ENCODE measurements around the gene ACTA1.

The ACTA1 gene

DNA sequence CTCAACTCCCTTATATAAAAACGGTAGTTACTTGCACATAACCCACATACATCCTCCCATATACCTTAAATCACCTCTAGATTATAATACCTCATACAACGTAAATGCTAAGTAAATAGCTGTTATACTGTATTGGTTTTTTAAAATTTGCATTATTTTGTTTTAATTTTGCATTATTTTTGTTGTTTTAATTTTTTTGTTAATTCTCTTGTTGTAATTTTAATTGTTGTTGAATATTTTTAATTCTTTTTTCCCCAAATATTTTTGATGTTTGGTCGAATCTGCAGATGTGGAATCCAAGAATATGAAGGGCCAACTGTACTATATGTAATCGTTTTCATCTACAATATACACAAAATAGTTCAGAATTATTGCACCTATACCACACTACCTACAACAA is 23.5 kb upstream of the ACTA1 start:
- no peak for ATAC-seq
- TF ChIP-seq, protein P1, sequence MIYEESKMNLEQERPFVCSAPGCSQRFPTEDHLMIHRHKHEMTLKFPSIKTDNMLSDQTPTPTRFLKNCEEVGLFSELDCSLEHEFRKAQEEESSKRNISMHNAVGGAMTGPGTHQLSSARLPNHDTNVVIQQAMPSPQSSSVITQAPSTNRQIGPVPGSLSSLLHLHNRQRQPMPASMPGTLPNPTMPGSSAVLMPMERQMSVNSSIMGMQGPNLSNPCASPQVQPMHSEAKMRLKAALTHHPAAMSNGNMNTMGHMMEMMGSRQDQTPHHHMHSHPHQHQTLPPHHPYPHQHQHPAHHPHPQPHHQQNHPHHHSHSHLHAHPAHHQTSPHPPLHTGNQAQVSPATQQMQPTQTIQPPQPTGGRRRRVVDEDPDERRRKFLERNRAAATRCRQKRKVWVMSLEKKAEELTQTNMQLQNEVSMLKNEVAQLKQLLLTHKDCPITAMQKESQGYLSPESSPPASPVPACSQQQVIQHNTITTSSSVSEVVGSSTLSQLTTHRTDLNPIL (CRISPR knock-in tag; IDR thresholded peaks at IDR 0.05; ENCODE audit: low read depth), result no peak
- TF ChIP-seq, protein P2, sequence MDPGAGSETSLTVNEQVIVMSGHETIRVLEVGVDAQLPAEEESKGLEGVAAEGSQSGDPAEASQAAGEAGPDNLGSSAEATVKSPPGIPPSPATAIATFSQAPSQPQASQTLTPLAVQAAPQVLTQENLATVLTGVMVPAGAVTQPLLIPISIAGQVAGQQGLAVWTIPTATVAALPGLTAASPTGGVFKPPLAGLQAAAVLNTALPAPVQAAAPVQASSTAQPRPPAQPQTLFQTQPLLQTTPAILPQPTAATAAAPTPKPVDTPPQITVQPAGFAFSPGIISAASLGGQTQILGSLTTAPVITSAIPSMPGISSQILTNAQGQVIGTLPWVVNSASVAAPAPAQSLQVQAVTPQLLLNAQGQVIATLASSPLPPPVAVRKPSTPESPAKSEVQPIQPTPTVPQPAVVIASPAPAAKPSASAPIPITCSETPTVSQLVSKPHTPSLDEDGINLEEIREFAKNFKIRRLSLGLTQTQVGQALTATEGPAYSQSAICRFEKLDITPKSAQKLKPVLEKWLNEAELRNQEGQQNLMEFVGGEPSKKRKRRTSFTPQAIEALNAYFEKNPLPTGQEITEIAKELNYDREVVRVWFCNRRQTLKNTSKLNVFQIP (CRISPR knock-in tag; IDR thresholded peaks at IDR 0.05; ENCODE audit: borderline replicate concordance, low read depth), result no peak
- TF ChIP-seq ESRRG (CRISPR knock-in tag; IDR thresholded peaks at IDR 0.05), result no peak
- TF ChIP-seq ZFP3 (CRISPR knock-in tag; IDR thresholded peaks at IDR 0.05), result no peak
- TF ChIP-seq CSDC2 (CRISPR knock-in tag; IDR thresholded peaks at IDR 0.05), result no peak
- no peak for TF ChIP-seq BACH2 (CRISPR knock-in tag; IDR thresholded peaks at IDR 0.05; ENCODE audit: borderline replicate concordance)
- no peak for TF ChIP-seq TSHZ2 (CRISPR knock-in tag; IDR thresholded peaks at IDR 0.05)
- TF ChIP-seq OSR1 (CRISPR knock-in tag; IDR thresholded peaks at IDR 0.05), result no peak
- no peak for TF ChIP-seq RARB (CRISPR knock-in tag; IDR thresholded peaks at IDR 0.05)
- TF ChIP-seq ARNTL (CRISPR knock-in tag; IDR thresholded peaks at IDR 0.05; ENCODE audit: borderline replicate concordance, low read depth), result no peak
- no peak for TF ChIP-seq ZNF565 (CRISPR knock-in tag; conservative IDR thresholded peaks at IDR 0.05; ENCODE audit: low read depth)
- no peak for TF ChIP-seq ZFP30 (CRISPR knock-in tag; IDR thresholded peaks at IDR 0.05)

- TF ChIP-seq BACH2 (CRISPR knock-in tag; IDR thresholded peaks at IDR 0.05; ENCODE audit: borderline replicate concordance) (no peak), TSHZ2 (CRISPR knock-in tag; IDR thresholded peaks at IDR 0.05) (no peak)
- no peak for ATAC-seq
Observed at GRCh38 chr1:229456016-229456415, 22.1 kb upstream of the ACTA1 start.

- TF ChIP-seq ZNF8 (CRISPR knock-in tag; IDR thresholded peaks at IDR 0.05) (no peak), ZNF565 (CRISPR knock-in tag; conservative IDR thresholded peaks at IDR 0.05; ENCODE audit: low read depth) (no peak), ESRRG (CRISPR knock-in tag; IDR thresholded peaks at IDR 0.05) (no peak)
- ATAC-seq, result no peak
Observed at GRCh38 chr1:229454056-229454455, 20.2 kb upstream of the ACTA1 start.

DNA sequence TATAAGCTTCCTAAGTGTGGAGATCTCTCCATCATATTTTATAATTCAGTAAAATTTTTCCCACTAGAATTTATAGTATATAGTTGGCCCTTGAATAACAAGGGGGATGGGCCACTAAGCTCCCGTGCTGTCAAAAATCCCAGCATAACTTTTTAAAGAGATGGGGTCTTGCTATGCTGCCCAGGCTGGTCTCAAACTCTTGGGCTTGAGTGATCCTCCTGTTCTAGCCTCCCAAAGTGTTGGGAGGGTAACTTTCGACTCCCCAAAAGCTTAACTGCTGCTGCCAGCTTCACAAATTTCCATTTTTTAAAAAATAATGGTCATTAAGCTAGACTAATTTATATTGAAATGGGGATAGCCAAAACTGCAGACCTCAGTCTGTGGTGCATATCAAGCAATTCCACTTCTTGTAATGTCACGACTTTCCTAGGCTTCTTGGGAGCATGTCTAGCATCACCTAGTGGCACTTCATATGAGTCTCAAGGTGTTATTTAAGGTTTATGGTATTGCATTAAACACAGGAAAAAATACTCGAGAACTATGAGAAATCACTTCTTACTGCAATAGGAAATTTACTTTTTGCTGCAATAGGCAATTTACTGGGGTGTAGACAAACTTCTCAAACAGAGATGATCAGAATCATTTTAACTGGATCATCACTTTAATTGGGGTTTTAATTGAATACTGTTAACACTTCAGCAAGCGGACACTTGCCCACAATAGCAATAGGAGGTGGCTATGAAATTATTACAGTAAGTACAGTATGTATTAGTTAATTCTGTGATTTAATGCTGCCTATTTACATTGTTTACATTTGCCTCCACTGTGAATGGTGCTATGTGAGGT is 19.3 kb upstream of the ACTA1 start:
- peak; percentile 86 for ATAC-seq
- TF ChIP-seq TCF4 (CRISPR knock-in tag; IDR thresholded peaks at IDR 0.05; ENCODE audit: borderline replicate concordance) (no peak), BACH2 (CRISPR knock-in tag; IDR thresholded peaks at IDR 0.05; ENCODE audit: borderline replicate concordance) (no peak), ARNTL (CRISPR knock-in tag; IDR thresholded peaks at IDR 0.05; ENCODE audit: borderline replicate concordance, low read depth) (no peak), ZFP3 (CRISPR knock-in tag; IDR thresholded peaks at IDR 0.05) (no peak), PPARA (CRISPR knock-in tag; IDR thresholded peaks at IDR 0.05; ENCODE audit: borderline replicate concordance) (no peak), ZFP30 (CRISPR knock-in tag; IDR thresholded peaks at IDR 0.05) (no peak), TSHZ2 (CRISPR knock-in tag; IDR thresholded peaks at IDR 0.05) (no peak), ZNF565 (CRISPR knock-in tag; conservative IDR thresholded peaks at IDR 0.05; ENCODE audit: low read depth) (no peak), CSDC2 (CRISPR knock-in tag; IDR thresholded peaks at IDR 0.05) (no peak), SNAI2 (CRISPR knock-in tag; IDR thresholded peaks at IDR 0.05) (no peak), PATZ1 (CRISPR knock-in tag; IDR thresholded peaks at IDR 0.05; ENCODE audit: borderline replicate concordance) (no peak), GLIS3 (CRISPR knock-in tag; IDR thresholded peaks at IDR 0.05) (no peak)
- TF ChIP-seq, protein P1 (CRISPR knock-in tag; IDR thresholded peaks at IDR 0.05; ENCODE audit: low read depth), result no peak
